Adrenal gland (tissue), 12 donors: ENCODE measurements around the gene NR2F2. TPM values are rescaled to one million over a fixed set of nuclear protein-coding genes. Genes with fewer than 3 reads are reported as not detected.

ENCODE experiments used
- DNase-seq, 7 donors: peaks; one replicate each; pipeline ENCODE4 v3.0.0-alpha.2; 2019 to 2020
- H3K27ac ChIP-seq, 5 donors: fragments of 200-600 bp; sonication (generic) in 4 of 5; 1 replicate in 3 of 5; 2 replicates in 2 of 5; pipeline versions ENCODE4 v1.5.1 to v1.8.0; 2016 to 2020; ENCODE audit warnings: mild to moderate bottlenecking in 1 of 5
- H3K27me3 ChIP-seq: fragments of 200-600 bp; 2 replicates; pipeline ENCODE4 v1.8.0; 2021
- H3K36me3 ChIP-seq, 2 donors: fragments of 200-600 bp; replicated peaks in 1 of 2; 1 replicate in 1 of 2; 2 replicates in 1 of 2; pipeline versions ENCODE4 v1.5.1 to v1.8.0; 2018 to 2022
- H3K4me1 ChIP-seq, 2 donors: fragments of 200-600 bp; replicated peaks in 1 of 2; 1 replicate in 1 of 2; 2 replicates in 1 of 2; pipeline versions ENCODE4 v1.5.1 to v1.8.0; 2018 to 2021
- H3K4me3 ChIP-seq, 4 donors: fragments of 200-600 bp; sonication (generic) in 3 of 4; one replicate each; pipeline ENCODE4 v1.5.1; 2016 to 2018
- H3K9me3 ChIP-seq, 3 donors: fragments of 200-600 bp; sonication (generic) in 1 of 3; replicated peaks in 1 of 3; 1 replicate in 2 of 3; 2 replicates in 1 of 3; pipeline versions ENCODE4 v1.5.1 to v1.8.0; 2016 to 2021
- CTCF ChIP-seq, 6 experiments: fragments of 450-650 bp in 4 of 6; fragments of 200-600 bp in 2 of 6; sonication (generic) in 1 of 6; IDR thresholded peaks; 1 replicate in 5 of 6; 2 replicates in 1 of 6; pipeline versions ENCODE4 v1.5.1 to v1.8.0; 2016 to 2021; ENCODE audit warnings: antibody characterized with exemption in 6 of 6, mild to moderate bottlenecking in 2 of 6, moderate library complexity in 1 of 6
- POLR2A ChIP-seq, 2 donors: fragments of 450-650 bp; IDR thresholded peaks; one replicate each; pipeline ENCODE4 v1.6.1; 2017; ENCODE audit warnings: antibody characterized with exemption in 2 of 2, mild to moderate bottlenecking in 2 of 2, moderate library complexity in 1 of 2
- WGBS, 4 donors: extraction: QIAGEN DNeasy Blood & Tissue Kit in 2 of 4; methylation state at CpG; one replicate each; pipeline versions ENCODE4 v1.1.5 to v1.1.7; 2013 to 2017; 5-methylcytosine and 5-hydroxymethylcytosine counted together
- intact Hi-C, 2 donors: fragments of 100-400 bp; cut with DNase I; formaldehyde crosslinking; loops; one replicate each; pipeline versions ENCODE4 v1.14.1 to v1.15.0; 2022 to 2023
- polyA plus RNA-seq, 3 donors: library from polyadenylated mRNA; stranded (reverse); fragments of 200-250 nt in 2 of 3; fragments of 350-450 nt in 1 of 3; fragmentation: Illumina TruSeq in 1 of 3; extraction: RNeasy Lipid Tissue Mini Kit (QIAGEN cat#74804) in 1 of 3; gene quantifications; one replicate each; pipeline ENCODE4 v1.2.3, GENCODE V29; 2013 to 2014
- total RNA-seq, 9 donors: library from RNA; depleted of rRNA in 4 of 9; stranded (reverse); fragments of >200 nt in 4 of 9; fragments of 120-200 nt in 1 of 9; fragmentation: NEBNext Ultra II Directional in 1 of 9; extraction: Animal tissue kit (Norgen Biotek cat#: 25700) in 1 of 9; gene quantifications; one replicate each; pipeline versions ENCODE4 v1.1.0 to v1.2.4, GENCODE V29; 2013 to 2023
- donor health status: healthy with polysubstance abuse.
- donor health status: Bipolar disorder and iron deficiency.
- donor health status: DM: yes; HTN: yes; CAD: no.
- donor health status: DM: no; HTN: no; CAD: no.
- donor health status: DM: no; HTN: no; CAD: no.
- donor health status: DM: yes; HTN: yes; CAD: no.

Gene NR2F2
- total and polyA plus RNA-seq, 12 donors = 13.9 to 113 (median 47.1) TPM

- 37 to 63% (median 52%) methylated on average over 7 of the region's 7 CpGs for WGBS, 4 donors
- no peaks in the 10 kb centered on the region for H3K27me3 ChIP-seq
- peak overlapping the region in 3 of 5 donors; percentile 83 to 93 (median 90) for H3K27ac ChIP-seq
- peak overlapping the region in 1 of 4 donors; percentile 84 for H3K4me3 ChIP-seq
- intact Hi-C loops = loop anchor here in 1 of 2 donors (10.0 kb wide), 1 partner anchor 879 kb away; no protein-coding TSS in a partner anchor
- no peaks in the 10 kb centered on the region for H3K36me3 ChIP-seq
- H3K9me3 ChIP-seq = no peaks in the 10 kb centered on the region
- no peak for TF ChIP-seq CTCF (IDR thresholded peaks at IDR 0.05)
- no peak for TF ChIP-seq POLR2A (IDR thresholded peaks at IDR 0.05)
- peaks cover 22 to 43% of the 10 kb centered on the region in 2 donors for H3K4me1 ChIP-seq
- peak in 1 of 7 donors; percentile 10 for DNase-seq
Observed at GRCh38 chr15:96355568-96356187, 25.2 kb downstream of the NR2F2 start.

GRCh38 chr15:96356494-96357455 lies 26.3 kb downstream of the NR2F2 start:
- whole genome bisulfite sequencing, 4 donors = 0 to 2% (median 1%) methylated on average over 25 to 67 of the region's 67 CpGs
- intact Hi-C loops = loop anchor here in 1 of 2 donors (10.0 kb wide), 1 partner anchor 878 kb away; no protein-coding TSS in a partner anchor
- Histone ChIP-seq H3K4me1 (peaks cover 19 to 41% of the 10 kb centered on the region in 2 donors), H3K9me3 (no peaks in the 10 kb centered on the region), H3K4me3 (peak overlapping the region in 3 of 4 donors; percentile 28 to 84 (median 59)), H3K27me3 (no peaks in the 10 kb centered on the region), H3K27ac (peak overlapping the region in 4 of 5 donors; percentile 80 to 91 (median 86)), H3K36me3 (no peaks in the 10 kb centered on the region)
- DNase-seq = peak; percentile 81 to 92 (median 90)
- peak; percentile 94 to 99 (median 98) for TF ChIP-seq CTCF (IDR thresholded peaks at IDR 0.05)
- TF ChIP-seq POLR2A (IDR thresholded peaks at IDR 0.05) = peak; percentile 34 to 48

GRCh38 chr15:96358001-96358801 lies 27.7 kb downstream of the NR2F2 start:
- no peaks in the 10 kb centered on the region for H3K9me3 ChIP-seq
- intact Hi-C loops = loop anchor here in 1 of 2 donors (10.0 kb wide), 1 partner anchor 877 kb away; no protein-coding TSS in a partner anchor
- no peak for TF ChIP-seq POLR2A (IDR thresholded peaks at IDR 0.05)
- peak in 1 of 6 experiments; percentile 1 for TF ChIP-seq CTCF (IDR thresholded peaks at IDR 0.05)
- peaks cover 8 to 28% of the 10 kb centered on the region in 2 donors for H3K4me1 ChIP-seq
- no peaks in the 10 kb centered on the region for H3K27me3 ChIP-seq
- H3K27ac ChIP-seq = peak overlapping the region in 4 of 5 donors; percentile 26 to 76 (median 56)
- peak in 2 of 7 donors; percentile 11 to 17 for DNase-seq
- peak overlapping the region in 3 of 4 donors; percentile 23 to 84 (median 59) for H3K4me3 ChIP-seq
- H3K36me3 ChIP-seq = no peaks in the 10 kb centered on the region
- 60 to 68% (median 62%) methylated on average over 23 to 31 of the region's 31 CpGs for WGBS, 4 donors
